NT2/D1 (cell line): ENCODE measurements around the gene LRRC59.

ENCODE experiments used
- DNase-seq: peaks from one replicate; pipeline ENCODE4 v3.0.0-alpha.2; 2011; ENCODE audit warnings: low read depth, low spot score
- H3K27me3 ChIP-seq: 2 replicates; pipeline ENCODE4 v1.6.0; 2011; ENCODE audit warnings: mild to moderate bottlenecking; ENCODE audit not compliant: insufficient read length, insufficient read depth
- H3K36me3 ChIP-seq: 2 replicates; pipeline ENCODE4 v1.6.1; 2011; ENCODE audit warnings: mild to moderate bottlenecking, low read length, mixed read lengths; ENCODE audit not compliant: insufficient read depth, insufficient read length
- H3K4me1 ChIP-seq: 2 replicates; pipeline ENCODE4 v1.5.1; 2011; ENCODE audit not compliant: insufficient read depth, insufficient read length
- H3K4me3 ChIP-seq: 2 replicates; pipeline ENCODE4 v1.5.1; 2011; ENCODE audit warnings: low read depth; ENCODE audit not compliant: insufficient read length
- H3K9ac ChIP-seq: 2 replicates; pipeline ENCODE4 v1.6.0; 2011; ENCODE audit warnings: low read depth; ENCODE audit not compliant: insufficient read length
- H3K9me3 ChIP-seq: 2 replicates; pipeline ENCODE4 v1.5.1; 2011; ENCODE audit warnings: mild to moderate bottlenecking, low read length; ENCODE audit not compliant: insufficient read depth
- SUZ12 ChIP-seq: IDR thresholded peaks from 2 replicates; pipeline ENCODE4 v1.6.1; 2011; ENCODE audit not compliant: insufficient read length, insufficient read depth; ENCODE audit errors: extremely low read depth
- YY1 ChIP-seq: IDR thresholded peaks from 2 replicates; pipeline ENCODE4 v1.6.1; 2011; ENCODE audit not compliant: insufficient read length, insufficient read depth
- ZNF274 ChIP-seq: IDR thresholded peaks from 2 replicates; pipeline ENCODE4 v1.6.1; 2011; ENCODE audit warnings: mild to moderate bottlenecking, low read depth, low read length

Gene LRRC59

DNA sequence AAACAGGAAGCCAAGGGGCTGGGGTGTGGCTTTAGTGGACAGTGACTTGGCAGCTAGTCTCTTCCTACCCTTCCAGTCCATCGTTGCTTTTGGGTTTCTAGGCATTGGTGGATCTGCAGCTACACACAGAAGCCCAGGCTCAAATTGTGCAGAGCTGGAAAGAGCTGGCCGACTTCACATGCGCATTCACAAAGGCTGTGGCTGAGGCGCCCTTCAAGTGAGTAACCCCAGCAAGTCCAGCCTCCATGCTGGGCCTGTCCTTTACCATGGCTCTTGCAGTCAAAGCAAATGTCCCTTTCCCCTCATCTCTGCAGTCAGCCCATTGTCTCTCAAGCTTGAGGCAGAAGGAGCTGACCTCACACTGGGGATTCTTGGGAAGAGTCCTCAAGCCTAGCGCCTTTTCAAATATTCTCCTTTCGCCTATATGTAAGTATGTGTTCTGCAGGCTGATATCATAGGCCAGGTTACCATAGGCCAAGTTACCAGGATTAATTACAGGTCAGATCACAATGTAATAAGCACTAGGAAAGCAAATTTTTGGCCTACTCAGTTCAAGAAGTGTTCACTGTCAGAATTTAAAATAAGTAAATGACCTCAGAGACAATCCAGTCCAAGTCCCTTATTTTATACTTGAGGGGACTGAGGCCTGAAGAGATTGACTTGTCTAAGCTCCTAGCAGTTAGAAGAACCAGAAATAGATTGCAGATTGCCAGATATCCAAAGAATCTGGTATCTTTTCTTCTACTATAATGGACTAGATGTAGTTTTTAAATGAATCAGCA, 17.8 kb downstream of the LRRC59 start:
- no peaks in the 10 kb centered on the region for H3K27me3 ChIP-seq
- TF ChIP-seq YY1 (no peak), SUZ12 (no peak), ZNF274 (no peak)
- H3K36me3 ChIP-seq: peaks cover 90% of the 10 kb centered on the region
- peaks cover 8% of the 10 kb centered on the region for H3K4me1 ChIP-seq
- H3K9me3 ChIP-seq: no peaks in the 10 kb centered on the region
- H3K9ac ChIP-seq: no peak overlapping the region
- no peak for DNase-seq
- no peak overlapping the region for H3K4me3 ChIP-seq

DNA sequence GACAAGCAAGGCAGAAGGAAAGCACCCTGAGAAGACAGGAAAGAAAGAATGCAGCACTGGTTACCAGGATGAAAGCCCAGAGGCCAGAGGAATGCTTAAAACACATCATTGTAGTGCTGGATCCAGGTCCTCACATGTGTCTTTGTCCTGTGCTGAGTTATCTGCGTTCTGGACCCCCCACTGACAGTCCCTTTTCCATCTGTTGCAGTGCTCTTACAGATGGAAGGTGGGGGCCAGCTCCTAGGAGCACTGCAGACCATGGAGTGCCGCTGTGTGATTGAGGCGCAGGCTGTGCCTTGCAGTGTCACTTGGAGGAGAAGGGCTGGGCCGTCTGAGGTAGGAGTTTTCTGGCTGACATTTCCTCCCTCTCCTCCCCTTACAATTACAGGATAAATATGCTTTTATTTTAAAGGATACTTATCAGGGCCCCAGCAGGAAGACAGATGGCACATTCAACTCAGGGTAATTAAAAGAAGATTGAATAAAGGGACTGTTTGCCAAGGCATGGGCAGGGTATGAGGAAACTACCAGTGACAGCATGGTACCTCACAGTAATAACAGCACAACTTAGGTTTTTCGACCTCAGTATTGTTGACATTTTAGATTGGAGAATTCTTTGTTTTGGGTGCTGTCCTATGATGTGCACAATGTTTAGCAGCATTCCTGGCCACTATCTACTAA, 21.3 kb downstream of the LRRC59 start:
- Histone ChIP-seq H3K9ac (no peak overlapping the region), H3K4me3 (no peak overlapping the region), H3K27me3 (no peaks in the 10 kb centered on the region), H3K4me1 (peaks cover 8% of the 10 kb centered on the region), H3K9me3 (no peaks in the 10 kb centered on the region), H3K36me3 (peaks cover 66% of the 10 kb centered on the region)
- no peak for DNase-seq
- TF ChIP-seq ZNF274 (no peak), SUZ12 (no peak), YY1 (no peak)

DNA sequence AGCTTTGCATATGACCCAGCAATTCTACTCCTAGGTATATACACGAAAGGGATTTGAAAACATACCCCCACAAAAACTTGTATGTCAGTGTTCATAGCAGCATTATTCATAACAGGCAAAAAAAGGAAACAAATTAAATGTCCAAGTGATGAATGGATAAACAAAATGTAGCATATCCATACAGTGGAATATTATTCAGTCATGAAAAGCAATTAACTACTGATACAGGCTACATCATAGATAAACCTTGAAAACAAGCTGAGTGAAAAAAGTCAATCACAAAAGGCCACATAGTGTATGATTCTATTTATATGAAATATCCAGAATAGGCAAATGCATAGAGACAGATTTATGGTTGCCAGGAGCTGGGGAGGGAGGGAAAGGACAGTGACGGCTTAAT, 23.6 kb downstream of the LRRC59 start:
- no peak for TF ChIP-seq SUZ12
- TF ChIP-seq YY1: no peak
- no peak for TF ChIP-seq ZNF274
- Histone ChIP-seq H3K27me3 (no peaks in the 10 kb centered on the region), H3K4me1 (peaks cover 3% of the 10 kb centered on the region), H3K9ac (peak overlapping the region; percentile 99), H3K36me3 (peaks cover 66% of the 10 kb centered on the region), H3K4me3 (peak overlapping the region; percentile 98), H3K9me3 (no peaks in the 10 kb centered on the region)
- no peak for DNase-seq

DNA sequence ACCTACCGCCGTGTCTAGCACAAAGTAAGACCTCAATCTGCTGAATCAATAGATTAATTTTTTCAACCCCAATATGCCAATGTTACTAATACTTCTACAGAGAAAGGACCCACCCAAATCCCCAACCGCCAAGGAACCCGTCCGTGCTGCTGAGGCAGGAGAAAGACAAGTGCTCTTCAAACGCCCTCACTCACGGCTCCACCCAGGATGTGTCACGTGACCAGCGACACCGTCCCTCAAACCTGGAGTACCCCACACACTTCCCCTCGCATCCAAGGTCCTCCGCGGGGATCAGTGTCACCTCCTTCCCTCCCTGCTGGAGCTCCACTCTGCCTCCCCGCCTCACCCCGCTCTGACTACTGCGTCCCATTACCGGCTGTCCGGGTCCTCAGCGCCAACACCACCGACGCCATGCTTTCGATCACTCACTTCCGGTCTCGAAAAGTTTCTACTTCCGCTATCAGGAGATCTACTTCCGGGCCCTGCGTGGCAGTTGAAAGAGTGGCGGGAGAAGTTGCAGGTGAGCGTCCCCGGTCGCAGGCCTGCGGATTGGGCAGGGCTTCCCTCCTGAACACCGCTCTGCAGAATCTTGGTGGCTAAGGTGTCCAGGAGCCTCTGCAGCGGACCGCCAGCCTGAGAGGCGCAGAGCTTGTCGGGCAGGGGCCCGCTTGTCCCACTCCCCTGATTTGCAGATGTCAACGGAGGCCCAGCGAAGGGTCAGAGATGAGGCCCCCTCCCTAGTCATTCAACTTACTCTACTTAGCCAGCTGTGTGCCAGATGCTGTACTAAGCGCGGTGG, 24.4 kb downstream of the LRRC59 start, which contains the start of the genes EME1 and MRPL27:
Gene EME1 (plus strand): TSS at position 472 of the 799 bp plus-strand sequence. CDS start 1,980 bp downstream, outside the sequence.
Gene MRPL27 (minus strand): TSS at position 427 of the 799 bp plus-strand sequence. CDS start 14 bp downstream, at position 413.
- no peaks in the 10 kb centered on the region for H3K4me1 ChIP-seq
- peaks cover 67% of the 10 kb centered on the region for H3K36me3 ChIP-seq
- TF ChIP-seq ZNF274 (no peak), YY1 (peak; percentile 82)

DNA sequence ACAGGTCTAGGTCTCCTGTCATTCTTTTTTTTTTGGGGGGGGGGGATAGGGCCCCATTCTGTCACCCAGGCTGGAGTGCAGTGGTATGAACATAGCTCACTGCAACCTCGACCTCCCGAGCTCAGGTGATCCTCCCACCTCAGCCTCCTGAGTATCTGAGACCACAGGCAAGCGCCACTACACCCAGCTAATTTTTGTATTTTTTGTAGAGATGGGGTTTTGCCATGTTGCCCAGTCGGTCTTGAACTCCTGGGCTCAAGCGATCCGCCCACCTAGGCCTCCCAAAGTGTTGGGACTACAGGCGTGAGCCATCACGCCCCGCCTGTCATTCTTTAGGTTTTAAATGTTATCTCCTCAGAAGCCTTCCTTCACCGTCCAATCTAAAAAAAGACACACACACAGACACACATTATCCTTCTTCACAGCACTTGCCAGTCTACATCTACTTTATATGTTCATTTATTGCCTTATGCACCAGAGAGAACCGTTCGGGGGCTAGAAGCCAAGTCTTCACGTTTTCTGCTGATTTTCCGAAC, 25.0 kb downstream of the LRRC59 start:
- Histone ChIP-seq H3K36me3 (peaks cover 70% of the 10 kb centered on the region), H3K27me3 (no peaks in the 10 kb centered on the region), H3K9ac (peak overlapping the region; percentile 99), H3K4me3 (peak overlapping the region; percentile 98), H3K9me3 (no peaks in the 10 kb centered on the region), H3K4me1 (no peaks in the 10 kb centered on the region)
- DNase-seq: no peak
- no peak for TF ChIP-seq ZNF274
- TF ChIP-seq SUZ12: no peak

More for the DNA sequence above, 24.4 kb downstream of the LRRC59 start, which contains the start of the genes EME1 and MRPL27:
- Histone ChIP-seq H3K9me3 (no peaks in the 10 kb centered on the region), H3K27me3 (no peaks in the 10 kb centered on the region), H3K9ac (peak within 1 kb of the TSS; percentile 99), H3K4me3 (peak within 1 kb of the TSS; percentile 98)
- DNase-seq: peak; percentile 71

DNA sequence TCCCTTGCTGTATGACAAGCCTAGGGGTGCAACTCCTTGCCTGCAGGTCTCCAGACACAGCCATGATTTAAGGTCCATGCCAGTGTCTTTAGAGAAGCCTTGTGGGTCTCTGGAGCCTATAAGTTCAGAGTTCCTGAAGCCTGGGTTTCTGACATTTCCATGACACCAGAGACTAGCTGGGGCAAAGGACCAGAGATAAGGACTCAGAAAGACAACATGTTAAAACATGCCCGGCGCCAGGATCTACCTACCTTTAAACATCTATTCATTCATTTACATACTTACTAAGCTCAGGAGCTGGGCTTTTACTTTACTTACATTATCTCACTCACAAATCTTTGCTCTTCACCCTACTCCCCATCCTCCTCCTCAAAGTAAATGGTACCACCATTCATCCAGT, 25.8 kb downstream of the LRRC59 start:
- Histone ChIP-seq H3K9me3 (no peaks in the 10 kb centered on the region), H3K27me3 (no peaks in the 10 kb centered on the region), H3K9ac (peak overlapping the region; percentile 51), H3K36me3 (peaks cover 71% of the 10 kb centered on the region), H3K4me1 (no peaks in the 10 kb centered on the region), H3K4me3 (no peak overlapping the region)
- no peak for DNase-seq
- TF ChIP-seq SUZ12: no peak
- no peak for TF ChIP-seq YY1
- no peak for TF ChIP-seq ZNF274
